OCI-LY3 (cell line): Measurements from ENCODE around the gene UNC5B.

ENCODE experiments used
- CTCF ChIP-seq: fragments of 200-600, 300-600 bp; sonication (generic); IDR thresholded peaks from 2 replicates; pipeline ENCODE4 v1.5.1; 2014; ENCODE audit warnings: antibody characterized with exemption, low read length, low read depth
- EZH2phosphoT487 ChIP-seq: fragments of 200-600 bp; shearing (Covaris generic); IDR thresholded peaks from 2 replicates; pipeline ENCODE4 v1.6.1; 2018; ENCODE audit warnings: antibody characterized with exemption, mixed run types, low read depth

DNA sequence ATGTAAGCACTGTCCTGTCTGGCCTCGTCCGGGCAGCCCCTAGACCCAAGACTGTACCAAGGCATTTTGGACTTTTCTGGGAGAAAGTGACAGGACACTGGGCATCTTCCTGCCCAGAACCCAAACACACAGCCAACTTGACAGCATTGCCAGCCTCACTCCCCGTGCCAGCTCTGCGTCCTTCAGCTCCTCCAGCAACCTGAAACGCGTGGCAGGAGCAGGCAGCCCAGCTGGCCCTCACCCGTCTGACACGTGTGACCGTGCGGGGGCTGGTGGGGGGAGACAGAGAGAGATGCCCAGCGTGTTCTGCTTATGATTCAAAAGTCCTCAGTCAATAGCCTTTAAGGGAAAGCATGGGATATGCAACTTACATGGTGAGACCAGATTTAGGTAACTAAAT, 56.4 kb downstream of the UNC5B start:
- TF ChIP-seq CTCF: no peak
- no peak for TF ChIP-seq EZH2phosphoT487
